Nephron progenitor cell (in vitro differentiated cells): ENCODE measurements around the gene PGP.
A peak's percentile ranks its signal among the peaks of the same experiment; 100 is the strongest.

ENCODE experiments used
- DNase-seq: peaks from one replicate; pipeline ENCODE4 v3.0.0; 2021
- H3K27ac Mint-ChIP-seq: 2 replicates; pipeline ENCODE4 v1.8.0; 2021; ENCODE audit warnings: mild to moderate bottlenecking, moderate library complexity, mixed read lengths
- H3K27me3 Mint-ChIP-seq: 2 replicates; pipeline ENCODE4 v1.8.0; 2021; ENCODE audit warnings: mild to moderate bottlenecking, low read depth, mixed read lengths; ENCODE audit not compliant: poor library complexity
- H3K36me3 Mint-ChIP-seq: 2 replicates; pipeline ENCODE4 v1.8.0; 2021; ENCODE audit warnings: low read depth, mixed read lengths
- H3K4me1 Mint-ChIP-seq: 2 replicates; pipeline ENCODE4 v1.8.0; 2021; ENCODE audit warnings: mixed read lengths
- H3K4me3 Mint-ChIP-seq: 2 replicates; pipeline ENCODE4 v1.8.0; 2021; ENCODE audit warnings: mild to moderate bottlenecking, moderate library complexity, mixed read lengths
- H3K9me3 Mint-ChIP-seq: 2 replicates; pipeline ENCODE4 v1.8.0; 2021; ENCODE audit warnings: mild to moderate bottlenecking, moderate library complexity, mixed read lengths
- TF ChIP-seq, protein P1 (sequence below): fragments of 200-600 bp; sonication (generic); IDR thresholded peaks from 2 replicates; pipeline ENCODE4 v1.5.0; 2021; ENCODE audit warnings: antibody characterized with exemption

Gene PGP

GRCh38 chr16:2231016-2231931 lies 16.6 kb upstream of the PGP start:
- Mint-ChIP-seq H3K27ac (peak overlapping the region; percentile 19), H3K4me1 (peaks cover 8% of the 10 kb centered on the region), H3K4me3 (no peak overlapping the region), H3K36me3 (peaks cover 5% of the 10 kb centered on the region), H3K27me3 (peaks cover 10% of the 10 kb centered on the region), H3K9me3 (no peaks in the 10 kb centered on the region)
- no peak for DNase-seq
- TF ChIP-seq, protein P1, sequence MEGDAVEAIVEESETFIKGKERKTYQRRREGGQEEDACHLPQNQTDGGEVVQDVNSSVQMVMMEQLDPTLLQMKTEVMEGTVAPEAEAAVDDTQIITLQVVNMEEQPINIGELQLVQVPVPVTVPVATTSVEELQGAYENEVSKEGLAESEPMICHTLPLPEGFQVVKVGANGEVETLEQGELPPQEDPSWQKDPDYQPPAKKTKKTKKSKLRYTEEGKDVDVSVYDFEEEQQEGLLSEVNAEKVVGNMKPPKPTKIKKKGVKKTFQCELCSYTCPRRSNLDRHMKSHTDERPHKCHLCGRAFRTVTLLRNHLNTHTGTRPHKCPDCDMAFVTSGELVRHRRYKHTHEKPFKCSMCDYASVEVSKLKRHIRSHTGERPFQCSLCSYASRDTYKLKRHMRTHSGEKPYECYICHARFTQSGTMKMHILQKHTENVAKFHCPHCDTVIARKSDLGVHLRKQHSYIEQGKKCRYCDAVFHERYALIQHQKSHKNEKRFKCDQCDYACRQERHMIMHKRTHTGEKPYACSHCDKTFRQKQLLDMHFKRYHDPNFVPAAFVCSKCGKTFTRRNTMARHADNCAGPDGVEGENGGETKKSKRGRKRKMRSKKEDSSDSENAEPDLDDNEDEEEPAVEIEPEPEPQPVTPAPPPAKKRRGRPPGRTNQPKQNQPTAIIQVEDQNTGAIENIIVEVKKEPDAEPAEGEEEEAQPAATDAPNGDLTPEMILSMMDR: no peak

GRCh38 chr16:2230376-2230775 lies 15.7 kb upstream of the PGP start:
- Mint-ChIP-seq H3K9me3 (no peaks in the 10 kb centered on the region), H3K27ac (no peak overlapping the region), H3K27me3 (peaks cover 4% of the 10 kb centered on the region), H3K4me3 (no peak overlapping the region), H3K36me3 (peaks cover 5% of the 10 kb centered on the region), H3K4me1 (peaks cover 13% of the 10 kb centered on the region)
- DNase-seq: no peak
- TF ChIP-seq, protein P1: no peak

GRCh38 chr16:2229632-2230250 lies 15.1 kb upstream of the PGP start:
- no peaks in the 10 kb centered on the region for H3K9me3 Mint-ChIP-seq
- H3K4me1 Mint-ChIP-seq: peaks cover 16% of the 10 kb centered on the region
- peaks cover 5% of the 10 kb centered on the region for H3K36me3 Mint-ChIP-seq
- TF ChIP-seq, protein P1: no peak
- H3K27ac Mint-ChIP-seq: no peak overlapping the region
- DNase-seq: no peak
- no peak overlapping the region for H3K4me3 Mint-ChIP-seq
- peaks cover 2% of the 10 kb centered on the region for H3K27me3 Mint-ChIP-seq

- no peak overlapping the region for H3K27ac Mint-ChIP-seq
- DNase-seq: no peak
- peaks cover 23% of the 10 kb centered on the region for H3K4me1 Mint-ChIP-seq
- peaks cover 2% of the 10 kb centered on the region for H3K27me3 Mint-ChIP-seq
- H3K9me3 Mint-ChIP-seq: no peaks in the 10 kb centered on the region
- H3K4me3 Mint-ChIP-seq: no peak overlapping the region
- TF ChIP-seq, protein P1: no peak
- H3K36me3 Mint-ChIP-seq: peaks cover 5% of the 10 kb centered on the region
Measured at GRCh38 chr16:2229091-2229490, 14.5 kb upstream of the PGP start.

- peaks cover 2% of the 10 kb centered on the region for H3K27me3 Mint-ChIP-seq
- no peak overlapping the region for H3K4me3 Mint-ChIP-seq
- peaks cover 24% of the 10 kb centered on the region for H3K4me1 Mint-ChIP-seq
- DNase-seq: no peak
- TF ChIP-seq, protein P1: no peak
- no peaks in the 10 kb centered on the region for H3K9me3 Mint-ChIP-seq
- H3K27ac Mint-ChIP-seq: no peak overlapping the region
- H3K36me3 Mint-ChIP-seq: peaks cover 5% of the 10 kb centered on the region
Measured at GRCh38 chr16:2228161-2228824, 13.7 kb upstream of the PGP start.
